ENCODE results near the gene ERP27.

DNA sequence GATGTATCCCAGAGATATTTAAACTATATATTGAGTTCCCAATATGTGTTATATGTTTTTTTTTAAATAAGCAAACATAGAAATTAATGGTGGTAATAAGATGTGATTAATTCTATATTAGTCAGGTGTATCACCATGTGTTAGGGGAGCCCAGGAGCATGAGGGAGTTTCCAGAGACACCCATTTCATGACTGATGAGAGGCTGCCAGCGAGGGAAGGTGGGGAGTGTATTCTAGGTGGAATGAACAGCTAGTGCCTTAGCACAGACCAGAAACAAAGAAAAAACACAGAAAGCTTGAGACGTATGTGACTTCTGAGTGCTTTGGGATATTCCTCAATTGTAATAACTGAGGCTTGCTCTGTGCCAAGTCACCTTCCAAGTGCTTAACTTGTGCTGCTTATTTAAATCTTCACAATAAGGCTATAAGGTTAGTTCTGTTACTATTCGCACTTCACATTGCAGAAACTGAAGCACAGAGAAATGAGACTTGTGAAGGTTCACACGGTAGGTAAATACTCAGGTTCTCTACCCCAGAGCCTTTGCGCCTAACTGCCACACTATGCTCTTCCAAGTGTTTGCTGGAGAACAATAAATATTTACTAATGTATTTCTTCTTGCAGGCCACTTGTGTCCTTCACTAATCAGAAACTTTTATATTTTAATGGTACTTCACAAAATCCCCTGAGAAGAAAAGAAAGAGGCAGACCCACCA is 34.8 kb downstream of the ERP27 start:
- TF ChIP-seq, protein P1, sequence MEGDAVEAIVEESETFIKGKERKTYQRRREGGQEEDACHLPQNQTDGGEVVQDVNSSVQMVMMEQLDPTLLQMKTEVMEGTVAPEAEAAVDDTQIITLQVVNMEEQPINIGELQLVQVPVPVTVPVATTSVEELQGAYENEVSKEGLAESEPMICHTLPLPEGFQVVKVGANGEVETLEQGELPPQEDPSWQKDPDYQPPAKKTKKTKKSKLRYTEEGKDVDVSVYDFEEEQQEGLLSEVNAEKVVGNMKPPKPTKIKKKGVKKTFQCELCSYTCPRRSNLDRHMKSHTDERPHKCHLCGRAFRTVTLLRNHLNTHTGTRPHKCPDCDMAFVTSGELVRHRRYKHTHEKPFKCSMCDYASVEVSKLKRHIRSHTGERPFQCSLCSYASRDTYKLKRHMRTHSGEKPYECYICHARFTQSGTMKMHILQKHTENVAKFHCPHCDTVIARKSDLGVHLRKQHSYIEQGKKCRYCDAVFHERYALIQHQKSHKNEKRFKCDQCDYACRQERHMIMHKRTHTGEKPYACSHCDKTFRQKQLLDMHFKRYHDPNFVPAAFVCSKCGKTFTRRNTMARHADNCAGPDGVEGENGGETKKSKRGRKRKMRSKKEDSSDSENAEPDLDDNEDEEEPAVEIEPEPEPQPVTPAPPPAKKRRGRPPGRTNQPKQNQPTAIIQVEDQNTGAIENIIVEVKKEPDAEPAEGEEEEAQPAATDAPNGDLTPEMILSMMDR (IDR thresholded peaks at IDR 0.05 in 4 of 5, conservative IDR thresholded peaks at IDR 0.05 in 1 of 5), result no peak
- TF ChIP-seq POLR2A (IDR thresholded peaks at IDR 0.05), result no peak

Data from gastrocnemius medialis (tissue), 4 donors.